GM12878 (cell line): ENCODE results near the gene RASGRF2. TPM values are rescaled to one million over a fixed set of nuclear protein-coding genes. Genes with fewer than 3 reads are reported as not detected.

Experiments
- ATAC-seq: fragments of 200-7000 bp; cut with Tn5 transposase; 3 replicates; pipeline ENCODE4 v1.9.1; 2020; ENCODE audit warnings: mild to moderate bottlenecking, moderate library complexity
- BruUV-seq: library from RNA; stranded (reverse); fragments of 400-500 nt; replicated peaks from 2 replicates; lab custom pipeline; 2021; lab: Mats Ljungman, UMichigan
- CTCF ChIA-PET: fragments of 300-600 bp; sonication (Branson Sonifier 250); formaldehyde crosslinking; extraction: SDS; loops from one replicate; lab custom pipeline; 2021; ENCODE audit warnings: inconsistent platforms; lab: Yijun Ruan, JAX
- POLR2A ChIA-PET: fragments of 350-600 bp; formaldehyde crosslinking; extraction: SDS; loops from one replicate; lab custom pipeline; 2021; ENCODE audit warnings: inconsistent platforms; lab: Charles Lee
- RAD21 ChIA-PET: fragments of 300-600 bp; sonication (Branson Sonifier 250); formaldehyde crosslinking; loops from one replicate; lab custom pipeline; 2023; ENCODE audit warnings: antibody characterized with exemption; ENCODE audit not compliant: unreplicated experiment; lab: Charles Lee
- SMC1A ChIA-PET: fragments of 300-600 bp; sonication (Branson Sonifier 250); formaldehyde crosslinking; loops from one replicate; lab custom pipeline; 2023; ENCODE audit not compliant: unreplicated experiment, uncharacterized antibody; lab: Charles Lee
- DNase-seq: peaks from one replicate; pipeline ENCODE4 v3.0.0-alpha.2; 2011; ENCODE audit warnings: low read depth, low spot score
- FAIRE-seq: peaks from 3 replicates; lab custom pipeline; 2011; peaks lifted over from hg19 to GRCh38; lab: Jason Lieb, UNC
- H2AFZ ChIP-seq: 2 replicates; pipeline ENCODE4 v1.6.0; 2011; ENCODE audit warnings: low read depth, low read length, control low read depth; ENCODE audit not compliant: control insufficient read depth
- H3K27ac ChIP-seq: 2 replicates; pipeline ENCODE4 v1.5.1; 2011; ENCODE audit warnings: control low read depth; ENCODE audit not compliant: control insufficient read depth, insufficient read depth
- H3K27me3 ChIP-seq, 2 experiments: replicated peaks in 1 of 2; 2 replicates each; pipeline versions ENCODE4 v1.6.0 to v1.6.1; 2011; ENCODE audit warnings: low read length in 1 of 2; ENCODE audit not compliant: control insufficient read depth in 2 of 2, insufficient read depth in 2 of 2
- H3K36me3 ChIP-seq, 2 experiments: 2 replicates each; pipeline ENCODE4 v1.5.1; 2011; ENCODE audit warnings: low read length in 1 of 2; ENCODE audit not compliant: control insufficient read depth in 2 of 2, insufficient read depth in 2 of 2
- H3K4me1 ChIP-seq: 2 replicates; pipeline ENCODE4 v1.6.1; 2011; ENCODE audit warnings: mild to moderate bottlenecking, low read length, moderate library complexity, mixed read lengths; ENCODE audit not compliant: control insufficient read depth, insufficient read depth
- H3K4me2 ChIP-seq: 2 replicates; pipeline ENCODE4 v1.6.0; 2011; ENCODE audit warnings: control low read depth; ENCODE audit not compliant: control insufficient read depth, insufficient read depth
- H3K4me3 ChIP-seq: fragments of 200-600 bp; sonication (generic); 2 replicates; pipeline ENCODE4 v1.5.1; 2016
- H3K79me2 ChIP-seq: 2 replicates; pipeline ENCODE4 v1.6.0; 2011; ENCODE audit warnings: low read length; ENCODE audit not compliant: control insufficient read depth, insufficient read depth
- H3K9ac ChIP-seq: 2 replicates; pipeline ENCODE4 v1.8.0; 2011; ENCODE audit warnings: low read length, control low read depth, mixed read lengths; ENCODE audit not compliant: control insufficient read depth, insufficient read depth
- H3K9me3 ChIP-seq: replicated peaks from 3 replicates; pipeline ENCODE4 v1.5.1; 2011; ENCODE audit warnings: mild to moderate bottlenecking, low read length; ENCODE audit not compliant: control insufficient read depth, insufficient read depth
- H4K20me1 ChIP-seq: 2 replicates; pipeline ENCODE4 v1.6.0; 2011; ENCODE audit not compliant: control insufficient read depth, insufficient read depth
- BHLHE40 ChIP-seq, 2 experiments: fragments of 450-650 bp in 1 of 2; IDR thresholded peaks; 2 replicates each; pipeline ENCODE4 v1.6.1; 2011 to 2017; ENCODE audit warnings: low read depth in 2 of 2, borderline replicate concordance in 1 of 2, improper control_type of control experiment in 1 of 2, low read length in 1 of 2, mild to moderate bottlenecking in 1 of 2
- HCFC1 ChIP-seq: fragments of 150-350 bp; IDR thresholded peaks from 2 replicates; pipeline ENCODE4 v1.6.1; 2014; ENCODE audit warnings: low read length
- HDGF ChIP-seq: fragments of 450-650 bp; IDR thresholded peaks from 2 replicates; pipeline ENCODE4 v1.6.1; 2016; ENCODE audit warnings: antibody characterized with exemption
- POLR2AphosphoS5 ChIP-seq: IDR thresholded peaks from 2 replicates; pipeline ENCODE4 v1.6.1; 2011; ENCODE audit warnings: mild to moderate bottlenecking, low read length, inconsistent platforms
- RAD21 ChIP-seq: IDR thresholded peaks from 2 replicates; pipeline ENCODE4 v1.6.1; 2011; ENCODE audit warnings: mild to moderate bottlenecking, low read depth, low read length, moderate library complexity; ENCODE audit not compliant: insufficient read depth
- RB1 ChIP-seq: fragments of 450-650 bp; formaldehyde crosslinking; IDR thresholded peaks from 2 replicates; pipeline ENCODE4 v1.6.1; 2017; ENCODE audit warnings: mild to moderate bottlenecking, borderline replicate concordance
- SMAD5 ChIP-seq: IDR thresholded peaks from 2 replicates; pipeline ENCODE4 v1.6.1; 2016; ENCODE audit warnings: antibody characterized with exemption, low read depth
- SMARCA5 ChIP-seq: fragments of 450-650 bp; IDR thresholded peaks from 2 replicates; pipeline ENCODE4 v1.6.1; 2017; ENCODE audit warnings: mild to moderate bottlenecking
- SMC3 ChIP-seq: IDR thresholded peaks from 2 replicates; pipeline ENCODE4 v1.6.1; 2011; ENCODE audit warnings: low read length, improper control_type of control experiment, borderline replicate concordance
- SP1 ChIP-seq: IDR thresholded peaks from one replicate; pipeline ENCODE4 v1.6.1; 2011; ENCODE audit warnings: low read depth, low read length
- TCF7 ChIP-seq: IDR thresholded peaks from 2 replicates; pipeline ENCODE4 v1.6.1; 2014; ENCODE audit warnings: antibody characterized with exemption, borderline replicate concordance
- YY1 ChIP-seq: IDR thresholded peaks from 2 replicates; pipeline ENCODE4 v1.6.1; 2011; ENCODE audit warnings: low read depth, mild to moderate bottlenecking, low read length
- WGBS: methylation state at CpG from one replicate; pipeline ENCODE4 v1.1.6; 2016; ENCODE audit warnings: low lambda C conversion rate; ENCODE audit not compliant: insufficient replicate concordance, insufficient coverage; ENCODE audit errors: missing lambda C conversion rate; 5-methylcytosine and 5-hydroxymethylcytosine counted together
- in situ Hi-C: fragments of 300-500 bp; cut with MboI; formaldehyde crosslinking; loops from 9 replicates; pipeline ENCODE4 v1.14.3; 2018; ENCODE audit warnings: mixed read lengths
- intact Hi-C: fragments of 100-400 bp; cut with micrococcal nuclease; formaldehyde crosslinking; loops from one replicate; pipeline ENCODE4 v1.14.2; 2022; ENCODE audit not compliant: unreplicated experiment
- polyA plus RNA-seq, 11 experiments: library from polyadenylated mRNA; depleted of rRNA in 4 of 11; unstranded in 6 of 11; stranded (reverse) in 5 of 11; fragments of >200 nt; fragmentation: Nextera tagmentation in 4 of 11; fragmentation: Illumina TruSeq in 1 of 11; extraction: Ambion mirVana in 4 of 11; extraction: Trizol in 1 of 11; gene quantifications; 1 replicate in 1 of 11; 2 replicates in 10 of 11; pipeline versions ENCODE4 v1.2.1 to v1.2.3, GENCODE V29; 2011 to 2016; ENCODE audit warnings: inconsistent platforms in 2 of 11, missing spikeins in 2 of 11, low read depth in 1 of 11
- total RNA-seq, 4 experiments: library from RNA; depleted of rRNA in 3 of 4; stranded (reverse); fragments of >200 nt in 3 of 4; fragmentation: Illumina TruSeq in 1 of 4; extraction: Trizol in 1 of 4; gene quantifications; 2 replicates each; pipeline versions ENCODE4 v1.2.1 to v1.2.3, GENCODE V29; 2013 to 2021
- TF ChIP-seq, protein P1 (sequence below): fragments of 450-650 bp; IDR thresholded peaks from 2 replicates; pipeline ENCODE4 v1.6.1; 2017; ENCODE audit warnings: mild to moderate bottlenecking, moderate library complexity
- TF ChIP-seq, protein P2 (sequence below): IDR thresholded peaks from 2 replicates; pipeline ENCODE4 v1.6.1; 2011; ENCODE audit warnings: low read depth, low read length, improper control_type of control experiment, borderline replicate concordance
- TF ChIP-seq, protein P3 (sequence below), 3 experiments: IDR thresholded peaks in 2 of 3; conservative IDR thresholded peaks in 1 of 3; 2 replicates each; pipeline ENCODE4 v1.5.1; 2011; ENCODE audit warnings: low read depth in 3 of 3, low read length in 3 of 3, mild to moderate bottlenecking in 3 of 3, control low read depth in 2 of 3, moderate library complexity in 2 of 3, inconsistent platforms in 1 of 3, mixed read lengths in 1 of 3; ENCODE audit not compliant: control insufficient read depth in 2 of 3, insufficient read depth in 1 of 3; ENCODE audit errors: extremely low read depth in 1 of 3

The RASGRF2 gene
- total and polyA plus RNA-seq, 10 of the 15 experiments (the other 5 are each of a cell fraction or from before 2014, with no cell fraction given): 0.05 to 0.24 (median 0.07) TPM

DNA sequence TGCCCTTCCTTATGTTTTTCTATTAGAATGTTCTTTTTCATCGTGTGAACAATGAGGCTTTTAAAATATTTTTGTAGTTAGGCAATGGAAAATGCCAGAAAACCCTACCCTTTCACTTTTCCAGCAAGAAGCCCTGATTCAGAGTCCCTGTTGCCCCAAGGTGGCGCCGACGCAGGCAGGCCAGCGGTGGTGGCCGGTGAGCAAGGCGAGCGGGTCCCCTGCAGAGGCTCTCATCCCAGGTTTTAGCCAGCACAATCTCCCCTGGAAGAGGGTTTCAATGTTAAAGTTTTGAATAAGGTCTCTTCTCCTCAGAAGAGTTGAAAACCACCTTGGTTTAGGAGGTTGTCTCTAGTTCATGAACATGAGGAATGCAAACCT lies 232.2 kb downstream of the RASGRF2 start (continued):
- TF ChIP-seq, protein P1, sequence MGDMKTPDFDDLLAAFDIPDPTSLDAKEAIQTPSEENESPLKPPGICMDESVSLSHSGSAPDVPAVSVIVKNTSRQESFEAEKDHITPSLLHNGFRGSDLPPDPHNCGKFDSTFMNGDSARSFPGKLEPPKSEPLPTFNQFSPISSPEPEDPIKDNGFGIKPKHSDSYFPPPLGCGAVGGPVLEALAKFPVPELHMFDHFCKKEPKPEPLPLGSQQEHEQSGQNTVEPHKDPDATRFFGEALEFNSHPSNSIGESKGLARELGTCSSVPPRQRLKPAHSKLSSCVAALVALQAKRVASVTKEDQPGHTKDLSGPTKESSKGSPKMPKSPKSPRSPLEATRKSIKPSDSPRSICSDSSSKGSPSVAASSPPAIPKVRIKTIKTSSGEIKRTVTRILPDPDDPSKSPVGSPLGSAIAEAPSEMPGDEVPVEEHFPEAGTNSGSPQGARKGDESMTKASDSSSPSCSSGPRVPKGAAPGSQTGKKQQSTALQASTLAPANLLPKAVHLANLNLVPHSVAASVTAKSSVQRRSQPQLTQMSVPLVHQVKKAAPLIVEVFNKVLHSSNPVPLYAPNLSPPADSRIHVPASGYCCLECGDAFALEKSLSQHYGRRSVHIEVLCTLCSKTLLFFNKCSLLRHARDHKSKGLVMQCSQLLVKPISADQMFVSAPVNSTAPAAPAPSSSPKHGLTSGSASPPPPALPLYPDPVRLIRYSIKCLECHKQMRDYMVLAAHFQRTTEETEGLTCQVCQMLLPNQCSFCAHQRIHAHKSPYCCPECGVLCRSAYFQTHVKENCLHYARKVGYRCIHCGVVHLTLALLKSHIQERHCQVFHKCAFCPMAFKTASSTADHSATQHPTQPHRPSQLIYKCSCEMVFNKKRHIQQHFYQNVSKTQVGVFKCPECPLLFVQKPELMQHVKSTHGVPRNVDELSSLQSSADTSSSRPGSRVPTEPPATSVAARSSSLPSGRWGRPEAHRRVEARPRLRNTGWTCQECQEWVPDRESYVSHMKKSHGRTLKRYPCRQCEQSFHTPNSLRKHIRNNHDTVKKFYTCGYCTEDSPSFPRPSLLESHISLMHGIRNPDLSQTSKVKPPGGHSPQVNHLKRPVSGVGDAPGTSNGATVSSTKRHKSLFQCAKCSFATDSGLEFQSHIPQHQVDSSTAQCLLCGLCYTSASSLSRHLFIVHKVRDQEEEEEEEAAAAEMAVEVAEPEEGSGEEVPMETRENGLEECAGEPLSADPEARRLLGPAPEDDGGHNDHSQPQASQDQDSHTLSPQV: no peak
- TF ChIP-seq POLR2AphosphoS5 (no peak), HCFC1 (no peak), HDGF (no peak), SP1 (no peak), SMAD5 (no peak)

DNA sequence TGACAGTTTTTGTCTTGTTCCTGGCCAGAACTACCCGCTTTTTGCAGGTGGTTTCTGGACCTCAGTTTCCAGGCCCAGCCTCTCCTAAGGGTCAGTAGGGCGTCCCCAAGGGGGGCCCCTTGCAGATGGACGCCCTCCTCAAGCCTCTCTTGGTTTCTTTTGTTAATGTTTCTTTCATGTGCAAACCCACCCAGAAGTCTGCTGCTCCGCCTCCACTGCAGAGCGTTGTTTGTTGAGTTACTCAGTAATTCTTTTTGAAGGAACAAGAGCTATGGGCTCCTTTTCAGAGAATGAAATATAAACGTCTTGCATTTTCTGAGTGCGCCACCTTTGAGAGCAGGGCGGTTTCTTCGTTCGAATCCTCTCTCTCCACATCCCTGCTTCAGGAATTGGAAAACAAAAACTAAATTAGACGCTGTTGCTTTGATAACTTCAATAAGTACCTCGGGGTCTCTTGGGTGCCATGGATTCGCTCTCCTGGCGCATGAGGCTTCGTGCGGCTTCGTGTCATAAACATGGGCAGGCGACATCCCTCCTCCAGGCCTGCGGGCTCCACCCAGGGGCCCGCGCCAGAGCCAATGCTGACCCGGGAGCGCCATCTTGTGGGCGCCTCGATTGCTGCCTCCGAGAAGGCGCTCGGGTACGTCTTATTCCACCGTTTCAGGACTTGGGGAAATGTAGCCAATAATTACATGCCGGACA lies 234.6 kb downstream of the RASGRF2 start:
- Histone ChIP-seq H3K9ac (no peak overlapping the region), H3K36me3 (no peaks in the 10 kb centered on the region), H4K20me1 (no peaks in the 10 kb centered on the region), H3K4me3 (no peak overlapping the region), H2AFZ (peak overlapping the region; percentile 35; the same call in 1 of the 2 replicates), H3K4me1 (no peaks in the 10 kb centered on the region), H3K27ac (no peak overlapping the region), H3K79me2 (no peaks in the 10 kb centered on the region), H3K4me2 (peak overlapping the region; percentile 41; the same call in 1 of the 2 replicates), H3K27me3 (no peaks in the 10 kb centered on the region; a peak in 1 of 4 replicates), H3K9me3 (no peaks in the 10 kb centered on the region)
- DNase-seq (no peak), ATAC-seq (peak; percentile 100), FAIRE-seq (peak; percentile 47)
- ChIA-PET RAD21 (interaction anchor here (1.0 to 2.0 kb wide), 7 partner anchors 12 to 507 kb away, joined by 3 to 9 read pairs (median 4); no protein-coding TSS in a partner anchor), SMC1A (interaction anchor here (0.6 to 4.8 kb wide), 11 partner anchors 9 to 508 kb away, joined by 3 to 23 read pairs (median 3); no protein-coding TSS in a partner anchor), POLR2A (interaction anchor here (0.9 kb wide), 1 partner anchor 12 kb away, joined by 3 read pairs; no protein-coding TSS in a partner anchor), CTCF (interaction anchor here (0.5 to 4.8 kb wide), 32 partner anchors 8 to 971 kb away, joined by 3 to 25 read pairs (median 4); no protein-coding TSS in a partner anchor)
- 25% methylated on average over 31 of the region's 31 CpGs for WGBS
- BruUV-seq: no TSS peak
- intact Hi-C loops (loop anchor here (2.0 to 5.0 kb wide), 2 partner anchors 712 to 848 kb away; no protein-coding TSS in a partner anchor), in situ Hi-C loops (no loop called here)
- peak; percentile 40; the same call in 1 of the 2 replicates for TF ChIP-seq RB1
- TF ChIP-seq, protein P2, sequence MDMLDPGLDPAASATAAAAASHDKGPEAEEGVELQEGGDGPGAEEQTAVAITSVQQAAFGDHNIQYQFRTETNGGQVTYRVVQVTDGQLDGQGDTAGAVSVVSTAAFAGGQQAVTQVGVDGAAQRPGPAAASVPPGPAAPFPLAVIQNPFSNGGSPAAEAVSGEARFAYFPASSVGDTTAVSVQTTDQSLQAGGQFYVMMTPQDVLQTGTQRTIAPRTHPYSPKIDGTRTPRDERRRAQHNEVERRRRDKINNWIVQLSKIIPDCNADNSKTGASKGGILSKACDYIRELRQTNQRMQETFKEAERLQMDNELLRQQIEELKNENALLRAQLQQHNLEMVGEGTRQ: no peak
- no peak for TF ChIP-seq TCF7
- peak in 1 of 2 experiments; percentile 37; a peak in 1 of 4 replicates for TF ChIP-seq BHLHE40 (IDR thresholded peaks at IDR 0.05; ENCODE audit: borderline replicate concordance in 1 of 2, low read depth in 2 of 2, low read length in 1 of 2)
- TF ChIP-seq SMARCA5: peak; percentile 62; the same call in 1 of the 2 replicates
- TF ChIP-seq SMC3: peak; percentile 85
- TF ChIP-seq, protein P3, sequence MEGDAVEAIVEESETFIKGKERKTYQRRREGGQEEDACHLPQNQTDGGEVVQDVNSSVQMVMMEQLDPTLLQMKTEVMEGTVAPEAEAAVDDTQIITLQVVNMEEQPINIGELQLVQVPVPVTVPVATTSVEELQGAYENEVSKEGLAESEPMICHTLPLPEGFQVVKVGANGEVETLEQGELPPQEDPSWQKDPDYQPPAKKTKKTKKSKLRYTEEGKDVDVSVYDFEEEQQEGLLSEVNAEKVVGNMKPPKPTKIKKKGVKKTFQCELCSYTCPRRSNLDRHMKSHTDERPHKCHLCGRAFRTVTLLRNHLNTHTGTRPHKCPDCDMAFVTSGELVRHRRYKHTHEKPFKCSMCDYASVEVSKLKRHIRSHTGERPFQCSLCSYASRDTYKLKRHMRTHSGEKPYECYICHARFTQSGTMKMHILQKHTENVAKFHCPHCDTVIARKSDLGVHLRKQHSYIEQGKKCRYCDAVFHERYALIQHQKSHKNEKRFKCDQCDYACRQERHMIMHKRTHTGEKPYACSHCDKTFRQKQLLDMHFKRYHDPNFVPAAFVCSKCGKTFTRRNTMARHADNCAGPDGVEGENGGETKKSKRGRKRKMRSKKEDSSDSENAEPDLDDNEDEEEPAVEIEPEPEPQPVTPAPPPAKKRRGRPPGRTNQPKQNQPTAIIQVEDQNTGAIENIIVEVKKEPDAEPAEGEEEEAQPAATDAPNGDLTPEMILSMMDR (IDR thresholded peaks at IDR 0.05 in 2 of 3, conservative IDR thresholded peaks at IDR 0.05 in 1 of 3; ENCODE audit: control insufficient read depth in 2 of 3, extremely low read depth in 1 of 3, insufficient read depth in 1 of 3, low read depth in 3 of 3, low read length in 3 of 3): peak; percentile 94 to 97 (median 95)
- peak; percentile 96 for TF ChIP-seq RAD21
- TF ChIP-seq YY1: peak; percentile 71
